Measurements from ENCODE around the gene SLC6A19.

DNA sequence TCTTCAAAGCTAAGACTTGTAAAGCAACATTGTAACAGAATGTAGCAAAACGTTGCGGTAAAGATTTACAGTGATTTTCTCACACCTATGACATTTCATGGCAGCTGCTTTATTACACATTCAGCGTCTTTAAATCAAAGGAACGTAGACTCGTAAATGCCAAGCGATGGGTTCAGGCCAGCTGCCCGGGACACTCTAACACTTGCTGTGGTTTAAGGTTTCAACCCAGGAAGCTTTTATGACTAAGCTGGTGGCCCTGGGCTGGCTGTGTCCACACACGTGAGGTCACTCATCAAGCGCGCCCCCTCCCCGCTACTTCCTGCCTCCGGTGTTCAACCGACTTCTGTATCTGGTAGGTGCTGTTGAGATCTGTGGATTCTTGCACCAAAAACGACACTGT, 26.3 kb downstream of the SLC6A19 start:
- TF ChIP-seq POLR2A (IDR thresholded peaks at IDR 0.05; ENCODE audit: low read length) = no peak
- TF ChIP-seq GATA1 (IDR thresholded peaks at IDR 0.05; ENCODE audit: low read depth, low read length) = no peak

Data from erythroblast (primary cell).